Measurements from ENCODE around the gene CCDC178.

CCDC178 gene

DNA sequence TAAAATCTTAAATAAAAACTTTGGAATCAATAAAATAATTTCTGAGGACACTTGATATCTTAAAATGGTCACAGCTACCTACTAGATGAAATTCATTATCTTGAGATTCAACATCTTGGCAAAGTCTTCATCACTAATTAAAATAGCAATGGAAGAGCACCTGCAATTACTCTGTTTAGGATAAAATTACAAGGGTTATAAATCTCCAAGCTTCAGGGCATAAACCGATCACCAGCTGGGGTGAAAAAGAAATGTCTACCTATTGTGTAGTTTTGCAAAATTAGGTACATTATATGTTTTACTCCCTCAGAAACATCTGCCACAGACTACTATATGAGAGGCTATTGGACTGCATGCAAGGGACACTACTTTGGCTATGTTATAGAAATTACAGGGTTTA lies 327.1 kb downstream of the CCDC178 start:
- no peak for DNase-seq

DNA sequence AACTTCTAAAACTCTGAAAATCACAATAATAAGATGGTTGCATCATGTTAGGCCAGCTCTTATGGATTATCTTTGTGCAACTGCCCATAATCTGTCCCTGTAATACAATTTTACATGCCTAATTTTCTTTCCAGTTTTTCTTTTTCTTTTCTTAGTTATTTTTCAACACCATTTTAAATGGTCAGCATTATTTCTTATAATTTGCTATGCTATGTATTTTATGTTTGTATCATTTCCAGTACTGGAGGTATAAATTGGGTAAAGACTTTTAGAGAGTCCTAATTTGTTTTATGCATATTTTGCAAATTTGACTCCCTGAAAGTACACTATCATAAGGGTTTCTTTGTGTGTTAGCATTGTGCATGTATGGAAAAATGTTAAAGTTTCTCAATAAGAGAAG lies 333.0 kb downstream of the CCDC178 start:
- DNase-seq, result no peak

DNA sequence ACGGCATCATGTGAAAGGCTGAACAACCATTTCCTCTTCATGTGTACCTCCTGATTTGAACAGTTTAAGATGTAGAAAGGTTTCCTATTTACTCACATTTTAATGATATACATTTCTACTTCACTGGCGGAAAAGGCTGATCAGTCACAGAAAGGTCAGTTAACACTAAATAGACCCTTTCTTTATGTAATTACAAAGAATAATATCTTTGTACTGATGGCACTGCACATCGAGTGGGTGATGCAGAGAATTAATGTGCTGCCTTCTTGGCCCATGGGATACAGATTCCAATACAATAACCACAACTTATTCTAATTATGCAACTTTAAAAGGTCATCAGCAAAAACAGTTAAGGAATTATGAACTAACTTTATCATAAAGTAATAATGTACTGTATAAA lies 339.2 kb downstream of the CCDC178 start:
- no peak for DNase-seq

DNA sequence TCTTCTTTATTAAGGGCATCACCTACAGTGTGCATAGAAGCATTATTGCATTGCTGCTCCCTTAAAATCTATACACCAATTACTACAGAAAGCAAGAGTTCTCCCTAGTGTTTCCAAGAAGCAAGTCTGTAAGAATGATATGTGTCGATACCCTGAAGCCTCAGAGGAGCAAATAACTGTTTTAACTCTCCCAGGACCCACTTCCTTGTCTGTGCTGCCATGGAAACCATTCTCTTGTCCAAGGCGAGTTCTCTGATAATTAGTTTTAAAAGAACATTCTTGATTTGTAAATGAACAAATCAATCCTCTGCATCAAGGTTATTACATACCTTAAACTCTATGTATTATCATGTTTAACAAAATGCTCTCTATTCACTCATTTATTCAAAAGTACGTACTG lies 340.9 kb downstream of the CCDC178 start:
- no peak for DNase-seq

DNA sequence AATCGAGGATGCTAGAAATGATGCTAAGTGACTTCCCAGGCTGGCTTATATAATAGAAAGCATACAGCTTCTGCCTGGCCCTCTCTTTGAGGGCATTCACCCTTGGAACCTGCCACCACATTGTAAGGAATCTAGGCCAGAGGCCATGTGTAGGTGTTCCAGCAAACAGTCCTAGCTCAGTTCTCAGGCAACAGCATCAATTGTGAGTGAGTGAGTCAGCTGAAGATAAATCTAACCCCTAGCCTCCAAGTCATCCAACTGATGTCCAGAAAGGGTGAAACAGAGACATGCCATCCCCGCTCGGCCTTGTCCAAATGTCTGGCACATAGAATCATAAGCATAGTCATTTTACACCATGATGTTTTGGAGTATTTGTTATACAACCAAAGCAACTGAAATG lies 343.4 kb downstream of the CCDC178 start:
- DNase-seq, result no peak

DNA sequence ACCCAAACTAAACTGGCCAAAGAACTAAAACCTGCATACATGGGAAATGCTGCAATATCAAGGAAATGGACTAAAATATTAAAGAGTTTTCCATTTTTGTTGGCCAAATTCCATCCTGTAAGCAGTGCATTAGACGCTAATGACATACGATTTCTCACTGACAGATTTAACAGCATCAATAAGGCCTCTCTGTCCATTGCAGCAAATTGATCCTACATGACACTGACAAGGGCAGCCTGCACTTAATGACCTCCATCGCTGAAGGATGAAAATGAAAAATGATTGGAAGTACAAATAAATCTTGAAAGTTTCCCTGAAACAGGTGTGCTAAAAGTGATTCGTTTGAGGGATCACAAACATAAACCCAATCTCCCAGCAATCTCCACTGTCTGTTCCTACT lies 350.1 kb downstream of the CCDC178 start:
- DNase-seq, result no peak

DNA sequence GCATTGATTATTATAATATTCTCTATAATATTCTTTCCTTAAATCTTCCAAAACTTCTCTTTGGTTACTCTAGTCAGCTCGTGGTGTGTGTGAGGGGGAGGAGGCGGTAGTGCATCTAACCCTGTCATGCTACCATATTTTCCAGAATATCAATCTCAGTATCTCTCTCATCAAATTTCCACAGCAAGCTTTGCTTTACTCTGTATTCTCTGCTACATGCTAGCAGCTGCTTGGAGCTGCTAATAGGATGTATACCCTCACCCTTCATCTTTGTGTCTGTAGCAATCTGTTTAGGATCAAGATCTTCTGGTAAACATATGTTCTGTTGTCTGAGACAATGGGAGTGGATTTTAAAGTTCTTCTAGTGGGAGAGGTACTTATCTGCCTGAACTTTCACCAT lies 363.9 kb downstream of the CCDC178 start:
- DNase-seq, result no peak

DNA sequence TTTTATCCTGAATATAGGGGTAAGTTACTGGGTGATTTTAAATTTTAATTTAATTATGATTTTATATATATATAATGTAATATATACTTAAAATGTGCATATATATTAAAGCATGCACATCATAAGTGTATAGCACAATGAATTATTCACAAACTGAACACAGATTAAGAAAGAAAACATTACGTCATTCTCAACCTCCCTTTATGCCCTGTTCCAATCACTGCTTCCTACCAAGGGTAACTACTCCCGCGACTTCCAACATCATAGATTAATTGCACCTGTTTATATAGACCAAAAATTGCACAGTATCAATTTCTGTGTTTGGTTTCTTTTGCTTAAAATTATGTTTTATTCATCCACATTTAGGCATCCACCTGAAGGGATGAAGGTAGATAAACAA lies 366.4 kb downstream of the CCDC178 start:
- DNase-seq, result no peak

DNA sequence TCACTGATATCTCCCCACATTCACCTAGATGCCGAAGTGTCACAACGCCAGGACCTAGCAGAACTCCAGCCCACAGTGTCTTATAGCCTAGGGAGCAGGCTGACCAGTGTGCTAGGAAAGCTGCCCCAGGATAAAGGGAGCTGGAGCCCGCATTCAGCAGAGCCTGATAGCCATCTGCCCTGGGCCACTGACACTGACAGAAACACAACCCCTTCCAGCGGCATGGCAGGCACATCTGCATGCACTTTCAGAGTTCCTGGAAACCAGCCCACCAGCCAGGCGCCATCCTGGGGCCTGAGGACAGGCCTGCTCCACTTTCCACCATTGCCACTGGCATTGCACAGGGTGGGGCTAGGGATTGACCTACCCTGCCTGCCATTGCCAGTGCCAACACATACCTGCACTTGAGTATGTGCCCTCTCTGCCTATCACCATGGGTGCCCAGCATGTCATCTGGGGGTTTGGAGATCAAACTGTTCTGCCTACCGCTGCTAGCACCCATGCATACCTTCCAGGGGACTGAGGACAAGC lies 377.6 kb downstream of the CCDC178 start:
- no peak for DNase-seq

DNA sequence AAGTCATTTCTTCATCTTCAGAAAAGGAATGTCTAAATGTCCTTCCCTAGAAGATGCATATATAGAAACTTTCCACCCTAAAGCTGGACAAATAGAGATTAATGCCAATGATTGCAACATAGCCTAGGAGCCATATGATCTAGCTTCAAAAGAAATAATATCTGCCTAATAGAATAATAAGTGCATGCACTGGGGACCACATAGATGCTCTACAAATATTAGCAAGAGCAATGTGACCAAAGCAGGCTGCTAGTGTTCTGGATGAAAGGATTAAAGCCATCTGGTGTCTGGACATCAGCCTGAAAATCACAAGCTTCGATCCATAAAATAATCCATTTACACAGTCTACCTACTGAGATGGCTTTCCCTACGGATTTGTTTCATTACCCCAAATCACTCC lies 387.6 kb downstream of the CCDC178 start:
- no peak for DNase-seq

DNA sequence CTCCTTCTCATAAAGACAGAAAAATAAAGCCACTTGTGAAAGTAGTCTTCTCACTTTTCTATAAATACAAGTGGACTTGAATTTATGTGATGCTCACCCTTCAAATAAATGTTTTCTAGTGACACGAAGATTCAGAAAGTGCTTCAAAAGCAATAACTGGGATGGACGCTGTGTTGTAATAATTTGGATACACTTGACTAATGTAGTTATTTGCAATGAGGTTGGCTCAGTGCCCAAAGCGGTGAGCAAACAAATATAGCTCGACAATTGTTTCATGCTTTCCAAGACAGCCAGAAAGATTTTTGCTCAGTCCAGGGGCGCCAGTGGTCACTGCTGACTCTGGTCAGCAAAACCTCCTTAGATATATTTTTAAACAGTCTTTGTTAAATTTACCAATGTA lies 389.1 kb downstream of the CCDC178 start:
- DNase-seq, result no peak

DNA sequence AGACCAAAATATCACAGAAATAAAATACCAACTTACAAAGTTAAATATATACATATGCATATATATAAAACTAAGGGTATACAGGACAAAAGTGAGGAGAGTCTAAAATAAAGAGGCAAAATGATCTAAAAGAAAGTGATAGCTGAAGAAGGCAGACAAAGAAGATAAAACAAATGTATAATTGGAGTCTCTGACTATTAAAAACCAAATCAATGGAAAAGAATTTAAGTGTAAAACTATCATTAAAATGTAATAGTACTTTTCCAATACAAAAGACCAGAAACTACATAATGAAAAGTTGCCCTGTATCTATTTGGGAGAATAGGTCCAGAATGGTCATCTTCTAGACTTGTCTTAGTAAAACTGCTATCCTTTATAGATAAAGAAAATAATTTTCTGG lies 400.3 kb downstream of the CCDC178 start:
- DNase-seq, result no peak

DNA sequence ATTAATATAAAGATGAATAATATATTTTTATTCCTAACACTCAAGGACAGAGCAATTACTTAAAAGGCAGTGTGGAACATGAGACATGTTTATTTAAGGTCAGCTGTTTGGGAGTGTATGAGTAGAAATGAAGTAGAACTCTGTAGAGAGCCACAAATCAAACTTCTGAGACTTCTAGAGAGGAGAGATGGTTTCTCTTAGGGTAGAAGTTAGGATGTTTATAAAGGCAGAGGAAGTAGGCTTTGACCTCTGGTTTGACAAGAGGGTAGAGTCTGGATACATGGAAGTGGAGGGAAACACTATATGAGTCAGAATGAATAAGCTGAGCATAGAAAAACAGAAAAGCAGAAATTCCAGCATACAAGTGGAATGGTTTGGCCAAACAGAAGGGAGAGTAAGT lies 405.6 kb downstream of the CCDC178 start:
- no peak for DNase-seq

DNA sequence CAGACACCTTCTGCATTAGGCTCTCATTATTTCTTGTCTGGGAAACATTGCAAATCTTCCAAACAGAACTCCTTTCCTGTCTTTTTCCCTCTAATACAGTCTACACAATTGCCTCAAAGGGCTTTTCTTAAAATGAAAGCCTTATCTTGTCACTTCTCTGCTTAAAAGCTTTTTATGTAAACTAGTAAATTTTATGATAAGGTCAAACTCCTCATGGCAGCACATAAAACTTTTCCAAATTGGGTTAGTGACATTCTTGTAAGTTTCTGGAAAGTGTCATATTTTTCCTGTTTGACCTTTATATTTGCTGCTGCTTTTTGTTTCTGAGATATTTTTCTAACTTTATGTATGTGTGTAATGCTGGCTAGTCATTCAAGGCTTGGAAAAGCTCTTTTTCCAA lies 406.3 kb downstream of the CCDC178 start:
- DNase-seq, result no peak

DNA sequence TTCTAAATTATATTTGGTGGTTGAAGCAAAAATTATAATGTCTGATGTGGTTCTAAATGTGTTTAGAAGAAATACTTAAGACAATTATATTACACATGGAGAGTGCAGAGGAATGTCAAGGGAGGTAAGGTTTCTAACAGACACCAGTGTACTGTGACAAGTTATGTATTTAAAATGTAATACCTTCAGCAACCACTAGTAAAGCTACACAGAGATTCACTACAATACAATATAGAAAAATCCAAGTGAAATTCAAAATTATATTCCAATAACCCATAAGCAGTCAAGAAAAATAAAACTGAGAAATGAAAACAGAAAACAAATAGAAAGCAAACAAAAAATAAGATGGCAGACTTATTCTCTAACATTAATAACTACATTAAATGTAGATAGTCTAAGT lies 418.2 kb downstream of the CCDC178 start:
- DNase-seq, result no peak

DNA sequence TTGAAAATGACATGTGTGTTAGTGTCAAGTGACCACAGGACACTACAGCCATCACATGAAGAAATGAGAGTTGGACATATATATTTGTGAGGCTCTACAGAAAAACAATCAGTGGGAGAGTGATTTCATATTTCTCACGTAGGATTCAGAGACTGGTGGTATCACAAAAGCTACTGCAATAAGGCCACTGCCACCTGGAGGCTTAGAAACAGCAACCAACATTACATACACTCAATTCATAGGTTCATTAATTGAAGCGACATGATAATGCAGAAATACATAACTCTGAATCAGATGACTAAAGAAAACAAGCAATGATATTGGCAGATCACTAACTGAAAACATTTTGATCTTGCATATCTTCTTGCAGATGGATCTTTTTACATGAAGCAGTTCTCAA lies 419.6 kb downstream of the CCDC178 start:
- DNase-seq, result no peak

DNA sequence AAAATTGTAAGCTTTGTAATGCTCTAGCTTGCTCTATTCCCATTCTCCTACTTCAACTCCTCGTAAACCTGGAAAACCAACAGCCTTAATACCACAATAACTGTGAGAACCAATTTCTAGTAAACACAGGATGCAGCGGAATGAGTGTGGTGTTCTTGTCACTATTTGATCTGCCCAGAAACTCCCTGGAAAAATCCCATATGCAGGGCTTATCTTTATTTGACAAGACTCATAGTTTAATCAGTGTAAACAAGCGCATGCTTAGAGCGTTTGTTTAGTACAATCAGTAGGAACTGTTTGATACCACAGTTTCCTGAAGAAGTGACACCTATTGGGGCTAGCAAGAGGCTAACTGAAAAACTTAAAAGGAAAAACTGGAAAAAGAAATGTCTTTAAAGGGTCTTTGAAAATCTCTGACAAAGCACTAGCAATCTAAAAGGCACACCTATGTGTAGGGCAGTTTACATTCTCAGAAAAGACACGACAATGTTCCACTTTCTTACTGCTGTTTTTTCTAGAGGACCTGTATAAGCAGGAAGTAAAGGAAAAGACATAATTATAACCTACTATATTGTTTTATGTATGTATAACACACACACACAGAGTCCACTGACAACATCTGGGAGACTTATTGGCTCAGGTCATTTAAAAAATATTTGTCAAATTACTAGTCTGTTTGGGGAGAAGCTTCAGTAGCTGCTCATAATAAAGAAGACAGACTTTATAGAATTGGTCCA lies 426.3 kb downstream of the CCDC178 start:
- DNase-seq, result no peak

DNA sequence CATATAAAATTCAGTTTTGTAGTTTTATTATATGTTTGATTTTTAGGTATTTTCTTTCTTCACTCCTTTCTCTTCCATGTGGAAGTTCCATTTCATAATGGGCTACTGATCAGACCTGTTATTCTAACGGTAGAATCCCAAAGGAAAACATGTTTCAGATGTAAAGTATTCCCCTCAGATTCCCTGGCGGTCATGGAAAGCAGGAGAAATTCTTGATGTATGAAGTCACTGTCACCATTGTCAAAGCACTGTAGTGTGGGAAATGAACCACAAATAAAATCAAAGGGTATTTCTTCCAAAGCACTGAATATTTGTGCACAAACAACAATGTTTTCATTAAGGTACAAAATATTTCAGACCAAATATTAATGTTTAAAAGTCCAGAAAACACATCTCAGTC lies 430.4 kb downstream of the CCDC178 start:
- no peak for DNase-seq

DNA sequence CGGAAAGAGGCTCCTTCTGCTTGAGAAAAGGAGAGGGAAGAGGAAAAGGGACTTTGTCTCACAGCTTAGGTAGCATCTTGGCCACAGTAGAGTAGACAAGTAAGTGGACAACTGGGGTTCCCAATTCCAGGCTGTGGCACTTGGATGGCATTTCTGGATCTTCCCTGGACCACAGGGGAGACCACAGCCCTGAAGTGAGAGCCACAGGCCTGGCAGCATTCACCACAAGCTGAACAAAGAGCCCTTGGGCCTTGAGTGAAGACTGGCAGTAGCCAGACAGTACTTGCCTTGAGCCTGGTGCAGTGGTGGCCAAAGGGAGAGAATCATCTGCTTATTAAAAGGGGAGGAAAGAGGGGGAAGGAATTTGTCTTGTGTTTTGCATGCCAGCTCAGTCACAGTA lies 441.6 kb downstream of the CCDC178 start:
- DNase-seq, result no peak

DNA sequence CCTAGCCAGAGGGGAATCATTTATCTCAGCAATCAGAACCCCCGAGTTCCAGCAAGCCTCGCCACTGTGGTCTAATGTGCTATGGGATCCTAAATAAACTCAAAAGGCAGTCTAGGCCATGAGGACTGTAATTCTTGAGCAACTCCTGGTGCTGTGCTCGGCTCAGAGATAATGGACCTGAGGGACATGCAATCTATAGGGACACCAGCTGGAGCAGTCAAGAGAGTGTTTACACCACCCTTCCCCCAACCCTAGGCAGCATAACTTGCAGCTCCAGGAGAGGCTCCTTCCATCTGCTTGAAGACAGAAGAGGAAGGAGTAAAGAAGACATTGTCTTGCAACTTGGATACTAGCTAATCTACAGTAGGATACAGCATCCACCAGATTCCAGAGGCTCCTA lies 442.2 kb downstream of the CCDC178 start:
- no peak for DNase-seq

DNA sequence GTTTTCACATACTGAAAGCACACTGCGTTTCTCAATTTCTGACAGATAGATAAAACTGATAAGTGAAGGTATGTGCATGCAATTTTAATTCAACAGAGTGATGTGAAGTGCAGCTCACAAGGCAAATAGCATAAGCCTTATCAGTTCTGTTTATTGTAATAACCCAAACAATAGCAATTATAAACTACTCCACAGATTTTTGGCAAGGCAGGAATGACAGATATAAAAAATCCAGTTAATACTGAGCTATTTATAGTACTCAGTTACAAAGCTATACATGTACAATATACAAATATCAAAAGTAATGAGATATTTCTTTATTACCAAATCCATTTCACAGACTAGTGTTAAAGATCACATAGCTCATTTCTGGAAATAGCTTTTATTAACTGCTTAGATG lies 456.8 kb downstream of the CCDC178 start:
- no peak for DNase-seq

DNA sequence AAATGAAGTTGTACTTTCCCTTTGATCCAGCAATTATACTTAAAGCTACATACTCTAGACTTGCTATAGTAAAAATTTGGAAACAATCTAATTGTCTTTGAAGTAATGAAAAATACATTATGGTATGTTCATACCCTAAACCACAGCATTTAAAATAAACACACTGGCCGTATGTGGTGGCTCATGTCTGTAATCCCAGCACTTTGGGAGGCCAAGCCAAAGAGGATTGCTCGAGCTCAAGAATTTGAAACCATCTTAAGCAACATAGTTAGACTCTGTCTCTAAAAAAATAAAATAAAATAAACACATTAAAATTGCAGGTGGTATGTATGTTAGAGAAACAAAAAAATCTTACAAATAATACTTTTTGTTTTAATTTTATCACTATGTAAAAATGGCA lies 459.6 kb downstream of the CCDC178 start:
- no peak for DNase-seq

DNA sequence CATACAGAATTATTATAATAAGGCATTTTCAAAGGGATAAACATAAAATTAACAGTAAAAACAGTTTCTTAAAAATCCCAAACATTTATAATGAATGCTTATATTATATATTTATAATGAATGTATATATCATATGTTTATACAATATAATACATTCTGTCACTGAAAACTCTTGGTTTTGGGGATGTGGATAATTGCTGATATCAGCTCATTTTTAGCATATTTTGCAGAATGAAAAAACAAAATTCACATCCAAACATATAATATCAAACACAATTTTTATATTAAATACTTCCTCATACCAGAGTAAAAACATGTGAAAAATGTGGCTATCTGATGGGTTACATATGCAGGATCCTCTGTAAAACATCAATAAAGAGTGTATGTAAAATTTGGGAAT lies 465.0 kb downstream of the CCDC178 start:
- DNase-seq, result no peak

DNA sequence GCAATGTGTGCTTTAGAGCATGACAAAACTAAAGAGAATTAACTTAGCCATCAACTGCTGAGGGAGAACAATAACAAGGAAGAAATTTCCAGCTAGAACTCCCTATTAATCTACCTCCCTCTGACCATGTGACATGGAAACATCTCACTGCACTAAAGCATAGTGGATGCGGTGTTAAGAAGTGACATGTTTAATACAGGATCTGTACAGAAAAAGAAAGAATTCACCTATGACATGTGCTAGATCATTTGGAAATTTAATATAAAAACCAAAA lies 465.4 kb downstream of the CCDC178 start:
- no peak for DNase-seq

DNA sequence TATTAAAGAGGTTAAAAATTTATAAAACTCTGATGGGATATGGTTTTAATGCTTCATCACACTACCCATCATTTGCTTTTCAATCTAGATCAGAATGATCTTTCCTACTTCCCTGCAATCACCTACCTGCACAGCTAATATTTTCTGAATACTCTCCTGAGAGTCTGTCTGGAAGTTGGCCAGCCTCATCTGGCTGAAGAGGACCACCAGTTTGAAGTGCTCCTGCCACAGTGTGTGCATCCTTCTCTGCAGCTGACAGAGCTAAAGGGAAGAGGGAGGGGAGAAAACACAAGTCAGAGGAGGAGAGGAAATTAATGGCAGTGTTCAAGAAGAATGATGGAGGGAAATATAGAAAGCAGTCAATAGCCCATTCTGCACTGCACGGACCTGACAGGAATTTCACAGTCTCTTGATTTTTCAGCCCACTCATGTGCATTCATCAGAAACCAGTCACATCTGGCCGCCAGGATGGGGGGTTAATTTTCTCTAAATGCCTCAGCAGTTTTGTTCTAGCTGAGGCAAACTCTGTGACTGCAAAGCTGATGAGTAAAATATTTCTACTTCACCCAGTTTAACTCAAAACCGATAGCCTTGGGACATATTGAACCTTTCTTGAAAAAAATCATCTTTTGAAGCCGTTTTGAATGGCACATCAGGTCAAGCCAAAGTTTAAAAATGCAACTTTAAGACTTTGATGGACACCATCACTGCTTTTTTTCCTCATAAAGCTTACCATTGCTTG lies 465.9 kb downstream of the CCDC178 start:
- no peak for DNase-seq

Measured in NCI-H226 (cell line).